Skeletal muscle tissue (tissue), 4 donors: Measurements from ENCODE around the gene SCAI. TPM values are rescaled to one million over a fixed set of nuclear protein-coding genes. Genes with fewer than 3 reads are reported as not detected.
"Not testable (repeated sequence)": the region's sequence is repeated elsewhere in the genome, so short reads cannot be mapped to it uniquely, and the experiment has no call there.

Source experiments
- H3K27ac ChIP-seq: one replicate; pipeline ENCODE4 v1.7.0; 2013; ENCODE audit warnings: mild to moderate bottlenecking, low read depth, low read length, inconsistent platforms
- H3K27me3 ChIP-seq, 3 donors: one replicate each; pipeline ENCODE4 v1.7.0; 2013; ENCODE audit warnings: low read length in 3 of 3; ENCODE audit not compliant: control insufficient read depth in 3 of 3, insufficient read depth in 3 of 3
- H3K36me3 ChIP-seq, 3 donors: one replicate each; pipeline ENCODE4 v1.7.0; 2013; ENCODE audit warnings: low read length in 3 of 3; ENCODE audit not compliant: control insufficient read depth in 3 of 3, insufficient read depth in 3 of 3
- H3K4me1 ChIP-seq, 3 donors: one replicate each; pipeline ENCODE4 v1.7.0; 2013; ENCODE audit warnings: low read length in 3 of 3, mild to moderate bottlenecking in 3 of 3; ENCODE audit not compliant: control insufficient read depth in 3 of 3, insufficient read depth in 3 of 3
- H3K4me3 ChIP-seq, 3 donors: one replicate each; pipeline ENCODE4 v1.7.0; 2013; ENCODE audit warnings: low read length in 3 of 3
- H3K9ac ChIP-seq, 3 donors: one replicate each; pipeline ENCODE4 v1.7.0; 2013; ENCODE audit warnings: low read length in 3 of 3, mild to moderate bottlenecking in 3 of 3, moderate library complexity in 2 of 3, low read depth in 1 of 3
- H3K9me3 ChIP-seq, 3 donors: one replicate each; pipeline ENCODE4 v1.7.0; 2013; ENCODE audit warnings: low read length in 3 of 3; ENCODE audit not compliant: control insufficient read depth in 3 of 3
- total RNA-seq: library from RNA; depleted of rRNA; stranded (reverse); fragments of >200 nt; gene quantifications from one replicate; pipeline ENCODE4 v1.2.3, GENCODE V29; 2014
- donor health status: Osteomylitis.

SCAI gene
- total RNA-seq, 1 donor from 2014 or later, result 14.6 TPM

DNA sequence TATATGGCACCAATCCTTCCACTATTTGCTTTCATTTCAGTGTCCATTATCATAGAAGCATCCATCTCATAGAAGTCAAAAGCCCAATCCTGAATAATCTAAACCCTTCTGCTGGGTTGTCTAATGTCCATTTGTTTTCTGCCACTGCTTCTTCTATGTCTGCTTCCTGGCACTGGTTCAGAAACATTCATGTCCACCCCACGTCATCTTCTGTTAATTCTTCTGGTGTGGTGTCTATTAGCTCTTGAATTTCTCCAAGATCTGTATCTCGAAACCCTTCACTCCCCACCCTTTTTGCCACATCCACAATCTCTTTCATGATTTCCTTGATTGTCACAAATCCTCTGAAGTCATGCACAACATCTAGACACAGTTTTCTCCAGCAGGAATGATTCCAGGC lies 179.3 kb downstream of the SCAI start:
- H3K27me3 ChIP-seq, result no peaks in the 10 kb centered on the region
- peaks cover 2 to 3% (median 3%) of the 10 kb centered on the region in 3 donors for H3K36me3 ChIP-seq
- H3K9ac ChIP-seq, result no peak overlapping the region
- H3K4me3 ChIP-seq, result no peak overlapping the region
- no peak overlapping the region for H3K27ac ChIP-seq
- H3K9me3 ChIP-seq, result no peaks in the 10 kb centered on the region
- no peaks in the 10 kb centered on the region for H3K4me1 ChIP-seq

DNA sequence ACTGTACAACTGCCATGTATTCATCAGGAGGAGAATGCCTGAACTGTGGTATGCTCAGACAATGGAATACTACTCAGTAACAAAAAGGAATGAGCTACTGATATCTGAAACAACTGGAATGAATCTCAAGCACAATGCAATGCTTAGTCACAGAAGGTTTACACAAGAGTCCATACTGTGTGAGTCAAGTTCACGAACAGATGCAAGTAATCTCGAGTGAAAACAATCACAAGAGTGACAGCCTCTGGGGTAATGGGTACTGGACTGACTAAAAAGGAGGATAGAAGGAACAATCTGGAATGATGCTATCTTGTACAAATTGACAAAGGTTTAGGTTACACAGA lies 182.9 kb downstream of the SCAI start:
- Histone ChIP-seq H3K4me1 (no peaks in the 10 kb centered on the region), H3K9me3 (no peaks in the 10 kb centered on the region), H3K36me3 (peaks cover 0 to 3% (median 2%) of the 10 kb centered on the region in 3 donors), H3K9ac (no peak overlapping the region), H3K27me3 (no peaks in the 10 kb centered on the region), H3K27ac (no peak overlapping the region), H3K4me3 (no peak overlapping the region)

DNA sequence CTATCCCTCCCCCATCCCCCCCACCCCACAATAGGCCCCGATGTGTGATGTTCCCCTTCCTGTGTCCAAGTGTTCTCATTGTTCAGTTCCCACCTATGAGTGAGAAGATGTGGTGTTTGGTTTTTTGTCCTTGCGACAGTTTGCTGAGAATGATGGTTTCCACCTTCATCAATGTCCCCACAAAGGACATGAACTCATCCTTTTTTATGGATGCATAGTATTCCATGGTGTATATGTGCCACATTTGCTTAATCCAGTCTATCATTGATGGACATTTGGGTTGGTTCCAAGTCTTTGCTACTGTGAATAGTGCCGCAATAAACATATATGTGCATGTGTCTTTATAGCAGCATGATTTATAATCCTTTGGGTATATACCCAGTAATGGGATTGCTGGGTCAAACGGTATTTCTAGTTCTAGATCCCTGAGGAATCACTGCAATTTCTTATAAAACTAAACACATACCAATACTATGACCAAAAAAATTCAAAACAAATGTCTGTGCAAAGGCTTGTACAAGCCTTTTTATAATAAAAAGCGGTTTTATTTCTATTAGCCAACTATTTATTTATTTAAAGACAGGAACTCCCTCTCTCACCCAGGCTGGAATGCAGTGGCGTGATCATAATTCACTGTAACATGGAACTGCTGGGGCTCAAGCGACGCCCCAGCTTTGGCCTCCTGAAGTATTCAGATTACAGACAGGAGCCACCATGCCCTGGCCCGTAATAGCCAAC lies 183.5 kb downstream of the SCAI start:
- not testable (repeated sequence) for H3K9ac ChIP-seq, H3K36me3 ChIP-seq, H3K4me3 ChIP-seq, H3K4me1 ChIP-seq, H3K27me3 ChIP-seq, H3K9me3 ChIP-seq, H3K27ac ChIP-seq

DNA sequence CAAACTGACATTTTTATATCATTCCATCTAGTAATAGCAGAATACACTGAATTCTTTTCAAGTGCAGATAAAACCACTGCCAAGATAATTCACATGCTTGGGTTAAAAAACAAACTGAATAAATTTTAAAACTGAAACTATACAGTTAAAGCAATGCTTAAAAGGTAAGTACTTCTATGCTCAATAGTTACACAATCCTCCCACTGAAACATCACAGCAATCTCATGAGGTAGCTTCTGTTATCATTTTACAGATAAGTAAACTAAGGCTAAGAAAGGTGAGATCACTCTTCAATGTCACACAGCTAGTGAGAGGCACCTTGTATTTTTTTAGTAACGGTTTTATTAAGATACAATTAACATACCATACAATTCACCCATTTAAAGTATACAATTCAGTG lies 189.1 kb downstream of the SCAI start:
- no peak overlapping the region for H3K27ac ChIP-seq
- no peak overlapping the region for H3K4me3 ChIP-seq
- no peaks in the 10 kb centered on the region for H3K9me3 ChIP-seq
- H3K4me1 ChIP-seq, result no peaks in the 10 kb centered on the region
- H3K36me3 ChIP-seq, result no peaks in the 10 kb centered on the region
- no peak overlapping the region for H3K9ac ChIP-seq
- no peaks in the 10 kb centered on the region for H3K27me3 ChIP-seq

DNA sequence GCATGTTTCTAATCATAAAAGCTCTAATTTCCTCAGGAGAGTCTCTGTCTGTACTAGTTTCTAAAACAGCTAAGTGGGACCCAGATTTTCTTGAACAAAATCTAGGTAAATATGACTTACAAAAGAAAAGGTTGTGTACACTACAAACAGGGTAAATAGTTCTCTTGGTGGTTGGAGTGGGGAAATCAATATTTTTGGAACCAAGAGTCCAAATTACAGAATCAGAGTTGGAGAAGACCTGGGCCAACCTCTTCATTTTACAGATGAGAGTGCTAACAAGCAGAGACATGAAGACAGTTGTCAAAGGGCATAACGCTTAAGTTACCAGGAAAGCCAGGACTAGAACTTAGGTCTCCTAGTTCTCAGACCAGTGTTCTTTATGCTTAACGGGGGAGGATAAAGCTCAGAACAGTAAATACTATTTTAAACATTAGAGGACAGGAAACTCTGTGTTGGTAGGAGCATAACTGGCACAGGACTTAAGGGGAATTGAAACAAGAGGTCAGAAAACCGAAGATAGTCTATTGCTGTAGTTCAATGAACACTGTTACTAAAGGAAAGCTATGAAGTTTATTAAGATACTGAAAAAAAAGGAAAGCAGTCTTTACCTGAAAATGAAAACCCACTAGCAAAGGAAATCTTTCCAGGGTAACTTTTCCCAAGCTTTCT lies 193.1 kb downstream of the SCAI start:
- Histone ChIP-seq H3K9ac (no peak overlapping the region), H3K36me3 (no peaks in the 10 kb centered on the region), H3K27ac (no peak overlapping the region), H3K4me1 (no peaks in the 10 kb centered on the region), H3K4me3 (no peak overlapping the region), H3K27me3 (no peaks in the 10 kb centered on the region), H3K9me3 (no peaks in the 10 kb centered on the region)

DNA sequence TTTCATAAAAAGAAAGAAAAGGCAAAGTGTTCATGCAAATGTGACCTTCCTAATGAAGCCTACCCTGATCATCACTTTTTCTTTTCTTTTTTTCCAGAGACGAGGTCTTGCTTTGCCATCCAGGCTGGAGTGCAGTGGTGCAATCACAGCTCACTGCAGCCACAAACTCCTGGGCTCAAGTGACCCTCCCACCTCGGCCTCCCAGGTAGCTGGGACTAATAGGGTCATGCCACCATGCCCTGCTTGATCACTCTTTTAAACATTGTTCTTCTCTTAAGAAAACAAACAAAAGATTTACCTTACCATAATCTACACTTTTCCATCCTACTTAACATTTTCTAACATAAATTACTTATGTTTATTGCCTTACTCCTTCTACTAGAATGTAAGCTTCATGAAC lies 193.9 kb downstream of the SCAI start:
- Histone ChIP-seq H3K4me3 (no peak overlapping the region), H3K9me3 (no peaks in the 10 kb centered on the region), H3K36me3 (no peaks in the 10 kb centered on the region), H3K9ac (no peak overlapping the region), H3K27me3 (no peaks in the 10 kb centered on the region), H3K27ac (no peak overlapping the region), H3K4me1 (no peaks in the 10 kb centered on the region)

DNA sequence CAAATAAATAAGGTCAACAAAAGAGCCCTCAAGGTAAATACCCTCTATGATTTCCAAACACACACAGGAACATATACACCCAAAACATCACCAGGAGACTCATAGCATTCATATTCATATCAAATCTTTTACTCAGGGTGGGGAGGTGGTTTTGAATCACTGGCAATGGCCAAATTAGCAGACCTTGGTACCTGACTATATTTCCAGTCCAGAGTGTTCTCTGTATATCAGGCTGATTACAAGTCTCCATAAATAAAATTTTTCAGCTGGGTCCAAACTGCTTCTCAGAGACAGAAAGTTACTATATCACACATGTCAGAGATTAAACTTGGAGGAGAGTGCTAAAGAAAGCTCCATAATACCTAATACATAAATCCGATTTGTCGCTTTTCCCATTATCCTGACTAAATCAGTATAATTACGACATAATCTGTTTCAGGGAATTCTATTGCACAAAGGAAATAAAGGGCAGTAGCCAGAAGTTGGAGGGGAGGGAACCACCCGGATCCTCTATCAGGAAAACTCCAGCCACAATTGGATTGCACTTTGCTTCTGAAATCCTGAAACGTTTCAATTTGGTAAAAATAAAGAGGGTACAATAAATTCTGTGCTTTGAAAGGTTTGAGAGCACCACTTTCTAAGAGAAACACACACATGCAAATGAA lies 195.5 kb downstream of the SCAI start:
- H3K27me3 ChIP-seq, result no peaks in the 10 kb centered on the region
- H3K36me3 ChIP-seq, result no peaks in the 10 kb centered on the region
- no peak overlapping the region for H3K4me3 ChIP-seq
- H3K9me3 ChIP-seq, result no peaks in the 10 kb centered on the region
- H3K9ac ChIP-seq, result no peak overlapping the region
- H3K4me1 ChIP-seq, result peaks cover 0 to under 1% (median 0%) of the 10 kb centered on the region in 3 donors
- H3K27ac ChIP-seq, result no peak overlapping the region

DNA sequence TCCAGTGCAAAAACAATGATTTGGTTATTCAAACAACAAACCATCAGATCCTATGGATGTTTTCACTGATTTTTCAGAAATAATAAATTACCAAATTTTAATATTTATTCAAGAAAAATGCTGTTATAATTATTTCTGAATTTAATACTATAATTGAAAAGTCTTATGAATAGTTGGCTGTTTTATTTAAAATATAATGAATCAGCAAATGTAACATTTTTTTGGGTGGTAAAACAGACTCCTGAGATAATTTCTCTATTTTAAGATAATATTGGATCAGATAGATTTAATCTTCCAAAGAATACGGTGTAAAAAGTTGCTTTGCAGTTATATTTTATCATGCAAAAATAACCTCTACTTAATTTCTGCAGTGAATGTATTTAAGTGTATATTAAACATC lies 197.2 kb downstream of the SCAI start:
- Histone ChIP-seq H3K9ac (no peak overlapping the region), H3K27ac (no peak overlapping the region), H3K27me3 (no peaks in the 10 kb centered on the region), H3K36me3 (no peaks in the 10 kb centered on the region), H3K9me3 (no peaks in the 10 kb centered on the region), H3K4me1 (peaks cover 5 to 16% (median 8%) of the 10 kb centered on the region in 3 donors), H3K4me3 (no peak overlapping the region)

DNA sequence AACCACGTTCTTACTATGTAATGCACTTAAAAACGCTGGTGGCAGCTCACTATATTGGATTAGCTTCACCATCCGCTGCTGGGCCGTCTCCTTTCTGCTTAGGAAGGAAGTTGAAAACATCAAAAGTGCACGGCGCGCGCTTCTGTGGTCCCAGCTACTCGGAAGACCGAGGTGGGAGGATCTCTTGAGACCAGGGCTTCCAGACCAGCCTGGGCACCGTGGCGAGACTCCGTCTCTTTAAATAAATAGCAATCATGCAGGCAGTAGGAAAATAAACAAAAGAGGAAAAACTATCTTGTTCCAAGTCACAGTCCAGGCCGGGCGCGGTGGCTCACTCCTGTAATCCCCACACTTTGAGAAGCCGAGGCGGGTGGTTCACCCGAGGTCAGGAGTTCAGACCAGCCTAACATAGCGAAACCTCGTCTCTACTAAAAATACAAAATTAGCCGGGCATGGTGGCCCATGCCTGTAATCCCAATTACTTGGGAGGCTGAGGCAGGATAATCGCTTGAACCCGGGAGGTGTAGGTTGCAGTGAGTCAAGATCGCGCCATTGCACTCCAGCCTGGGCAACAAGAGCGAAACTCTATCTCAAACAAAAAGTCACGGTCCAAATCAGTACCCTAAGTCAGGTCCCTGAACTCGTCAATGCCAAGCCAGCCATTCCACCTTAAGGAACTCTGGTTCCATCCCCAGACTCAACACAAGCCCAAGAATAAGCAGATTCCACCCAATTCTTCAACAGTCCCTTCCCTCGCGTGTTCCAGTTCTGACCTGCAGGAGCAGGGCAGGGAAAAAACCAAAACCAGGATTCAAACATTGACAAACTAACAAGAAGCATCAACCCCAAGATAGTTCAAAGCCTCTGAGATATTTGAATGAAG lies 201.4 kb downstream of the SCAI start:
- peak overlapping the region; percentile 81 to 98 (median 97) for H3K4me3 ChIP-seq
- H3K27ac ChIP-seq, result peak overlapping the region; percentile 97
- H3K4me1 ChIP-seq, result peaks cover 5 to 26% (median 11%) of the 10 kb centered on the region in 3 donors
- peaks cover 2 to 12% (median 5%) of the 10 kb centered on the region in 3 donors for H3K36me3 ChIP-seq
- H3K9me3 ChIP-seq, result no peaks in the 10 kb centered on the region
- no peaks in the 10 kb centered on the region for H3K27me3 ChIP-seq
- peak overlapping the region; percentile 96 to 100 (median 100) for H3K9ac ChIP-seq
